ENCODE data around the gene ERO1B.

ERO1B gene

DNA sequence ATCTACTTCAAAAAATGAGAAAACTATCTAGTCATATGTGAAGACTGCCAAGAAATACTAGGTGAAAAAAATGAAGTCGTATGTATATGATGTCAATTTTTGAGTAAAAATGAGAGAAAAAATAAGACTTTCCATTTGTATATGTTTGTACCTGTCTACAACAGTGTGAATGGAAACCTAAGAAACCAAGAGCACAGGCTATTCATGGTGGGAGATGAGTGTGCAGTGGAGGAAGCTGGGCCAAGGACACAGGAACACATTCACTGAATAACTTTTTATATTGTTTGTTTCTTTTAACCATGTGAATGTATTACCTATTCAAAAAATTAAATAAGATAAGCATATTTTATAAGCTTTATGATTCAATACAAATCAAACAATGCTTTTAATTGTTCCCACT lies 67.0 kb downstream of the ERO1B start:
- Histone ChIP-seq H3K27me3 (replicated peaks in 2 of 5; ENCODE audit: control insufficient read depth in 4 of 5, insufficient read depth in 5 of 5, low read length in 4 of 5) (no peaks in the 10 kb centered on the region), H3K4me1 (ENCODE audit: control extremely low read depth in 1 of 4, control insufficient read depth in 4 of 4, insufficient read depth in 4 of 4, low read length in 3 of 4) (no peaks in the 10 kb centered on the region), H3K36me3 (ENCODE audit: control insufficient read depth in 4 of 4, insufficient read depth in 4 of 4, low read length in 3 of 4) (peaks cover 10 to 28% (median 21%) of the 10 kb centered on the region in 4 experiments), H3K9me3 (ENCODE audit: control extremely low read depth in 1 of 5, control insufficient read depth in 4 of 5, insufficient read depth in 2 of 5, low read depth in 1 of 5, low read length in 4 of 5) (no peaks in the 10 kb centered on the region), H3K27ac (ENCODE audit: insufficient read depth in 1 of 2, low read depth in 1 of 2, low read length in 2 of 2, poor library complexity in 1 of 2, severe bottlenecking in 2 of 2) (no peak overlapping the region), H3K4me3 (ENCODE audit: control insufficient read depth in 1 of 7, extremely low read depth in 1 of 7, insufficient read depth in 4 of 7, low read depth in 2 of 7, low read length in 6 of 7) (no peak overlapping the region)
- WGBS (ENCODE audit: insufficient coverage), result no CpG with 5 or more reads among the region's 1 CpG
- CTCF ChIA-PET, result no interaction called here
- POLR2A ChIA-PET, result no interaction called here
- no peak for DNase-seq

DNA sequence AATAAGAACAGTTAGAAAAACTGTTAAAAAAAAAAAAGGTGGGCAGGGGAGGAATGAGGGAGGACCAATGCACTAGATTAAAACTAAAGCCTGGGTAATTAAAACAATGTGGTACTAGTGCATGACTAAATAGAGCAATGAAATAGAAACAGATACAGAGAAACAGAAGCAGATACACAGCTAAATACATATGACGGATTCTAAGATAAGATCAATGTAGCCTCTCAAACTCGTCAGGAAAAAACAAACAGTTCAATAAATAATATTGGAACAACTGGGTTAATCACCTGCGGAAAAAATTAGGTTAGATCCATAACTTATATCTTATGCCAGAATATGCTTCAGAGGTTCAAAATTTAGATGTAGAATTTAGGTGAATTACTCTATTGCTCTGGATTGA lies 68.2 kb downstream of the ERO1B start:
- ChIA-PET POLR2A (no interaction called here), CTCF (no interaction called here)
- Histone ChIP-seq H3K4me3 (ENCODE audit: control insufficient read depth in 1 of 7, extremely low read depth in 1 of 7, insufficient read depth in 4 of 7, low read depth in 2 of 7, low read length in 6 of 7) (no peak overlapping the region), H3K27me3 (replicated peaks in 2 of 5; ENCODE audit: control insufficient read depth in 4 of 5, insufficient read depth in 5 of 5, low read length in 4 of 5) (no peaks in the 10 kb centered on the region), H3K36me3 (ENCODE audit: control insufficient read depth in 4 of 4, insufficient read depth in 4 of 4, low read length in 3 of 4) (peaks cover 13 to 22% (median 20%) of the 10 kb centered on the region in 4 experiments), H3K4me1 (ENCODE audit: control extremely low read depth in 1 of 4, control insufficient read depth in 4 of 4, insufficient read depth in 4 of 4, low read length in 3 of 4) (no peaks in the 10 kb centered on the region), H3K9me3 (ENCODE audit: control extremely low read depth in 1 of 5, control insufficient read depth in 4 of 5, insufficient read depth in 2 of 5, low read depth in 1 of 5, low read length in 4 of 5) (no peaks in the 10 kb centered on the region), H3K27ac (ENCODE audit: insufficient read depth in 1 of 2, low read depth in 1 of 2, low read length in 2 of 2, poor library complexity in 1 of 2, severe bottlenecking in 2 of 2) (no peak overlapping the region)
- DNase-seq, result no peak
- WGBS (ENCODE audit: insufficient coverage), result no CpG with 5 or more reads among the region's 3 CpGs

DNA sequence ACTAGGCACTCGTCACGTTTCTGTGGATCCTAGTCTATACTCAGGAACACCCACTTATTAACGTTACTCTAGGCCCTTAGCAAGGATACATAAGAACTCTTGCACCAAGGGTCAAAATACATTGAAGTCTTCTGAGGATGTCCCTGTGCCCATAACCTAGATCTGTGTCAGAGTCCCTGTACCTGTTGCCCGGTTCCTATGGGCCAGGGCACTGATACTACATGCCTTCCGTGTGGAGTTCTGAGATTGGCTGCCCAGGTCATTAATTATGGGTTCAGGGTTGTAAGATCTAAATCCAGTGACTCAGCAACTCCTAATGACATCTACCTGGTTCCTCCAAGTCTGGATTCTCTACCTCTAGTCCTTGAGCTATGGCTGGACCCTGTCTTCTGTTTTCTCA lies 69.9 kb downstream of the ERO1B start:
- ChIA-PET POLR2A (no interaction called here), CTCF (no interaction called here)
- H3K4me1 ChIP-seq (ENCODE audit: control extremely low read depth in 1 of 4, control insufficient read depth in 4 of 4, insufficient read depth in 4 of 4, low read length in 3 of 4), result no peaks in the 10 kb centered on the region
- H3K9me3 ChIP-seq (ENCODE audit: control extremely low read depth in 1 of 5, control insufficient read depth in 4 of 5, insufficient read depth in 2 of 5, low read depth in 1 of 5, low read length in 4 of 5), result peaks cover 0 to under 1% (median 0%) of the 10 kb centered on the region in 5 experiments
- no peak for DNase-seq
- no peak overlapping the region for H3K4me3 ChIP-seq (ENCODE audit: control insufficient read depth in 1 of 7, extremely low read depth in 1 of 7, insufficient read depth in 4 of 7, low read depth in 2 of 7, low read length in 6 of 7)
- WGBS (ENCODE audit: insufficient coverage), result 100% methylated on average over 5 of the region's 5 CpGs
- H3K27me3 ChIP-seq (replicated peaks in 2 of 5; ENCODE audit: control insufficient read depth in 4 of 5, insufficient read depth in 5 of 5, low read length in 4 of 5), result no peaks in the 10 kb centered on the region
- H3K27ac ChIP-seq (ENCODE audit: insufficient read depth in 1 of 2, low read depth in 1 of 2, low read length in 2 of 2, poor library complexity in 1 of 2, severe bottlenecking in 2 of 2), result no peak overlapping the region
- peaks cover 13 to 26% (median 19%) of the 10 kb centered on the region in 4 experiments for H3K36me3 ChIP-seq (ENCODE audit: control insufficient read depth in 4 of 4, insufficient read depth in 4 of 4, low read length in 3 of 4)

DNA sequence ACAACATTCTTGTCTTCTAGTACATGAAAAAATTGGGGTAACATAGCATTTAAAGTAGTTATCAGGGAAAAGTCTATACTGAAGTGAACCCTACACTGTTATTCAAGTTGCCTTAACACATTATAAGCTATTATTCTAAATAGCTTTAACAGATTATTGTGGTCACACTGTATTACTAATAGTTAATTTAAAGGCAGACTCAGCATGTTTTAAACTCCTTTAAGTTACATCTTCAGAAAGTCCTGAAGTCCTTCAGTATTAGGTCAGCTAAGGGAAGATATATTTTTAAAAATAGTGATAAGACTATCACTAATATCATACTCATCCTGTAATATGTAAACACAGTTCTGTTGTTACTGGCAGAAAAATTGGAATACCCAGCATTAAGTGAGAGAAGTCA lies 72.0 kb downstream of the ERO1B start:
- no peak overlapping the region for H3K4me3 ChIP-seq (ENCODE audit: control insufficient read depth in 1 of 7, extremely low read depth in 1 of 7, insufficient read depth in 4 of 7, low read depth in 2 of 7, low read length in 6 of 7)
- H3K9me3 ChIP-seq (ENCODE audit: control extremely low read depth in 1 of 5, control insufficient read depth in 4 of 5, insufficient read depth in 2 of 5, low read depth in 1 of 5, low read length in 4 of 5), result peaks cover 0 to 1% (median 0%) of the 10 kb centered on the region in 5 experiments
- peaks cover 13 to 38% (median 20%) of the 10 kb centered on the region in 4 experiments for H3K36me3 ChIP-seq (ENCODE audit: control insufficient read depth in 4 of 4, insufficient read depth in 4 of 4, low read length in 3 of 4)
- H3K27ac ChIP-seq (ENCODE audit: insufficient read depth in 1 of 2, low read depth in 1 of 2, low read length in 2 of 2, poor library complexity in 1 of 2, severe bottlenecking in 2 of 2), result no peak overlapping the region
- ChIA-PET CTCF (no interaction called here), POLR2A (no interaction called here)
- H3K4me1 ChIP-seq (ENCODE audit: control extremely low read depth in 1 of 4, control insufficient read depth in 4 of 4, insufficient read depth in 4 of 4, low read length in 3 of 4), result no peaks in the 10 kb centered on the region
- no peaks in the 10 kb centered on the region for H3K27me3 ChIP-seq (replicated peaks in 2 of 5; ENCODE audit: control insufficient read depth in 4 of 5, insufficient read depth in 5 of 5, low read length in 4 of 5)
- DNase-seq, result no peak

DNA sequence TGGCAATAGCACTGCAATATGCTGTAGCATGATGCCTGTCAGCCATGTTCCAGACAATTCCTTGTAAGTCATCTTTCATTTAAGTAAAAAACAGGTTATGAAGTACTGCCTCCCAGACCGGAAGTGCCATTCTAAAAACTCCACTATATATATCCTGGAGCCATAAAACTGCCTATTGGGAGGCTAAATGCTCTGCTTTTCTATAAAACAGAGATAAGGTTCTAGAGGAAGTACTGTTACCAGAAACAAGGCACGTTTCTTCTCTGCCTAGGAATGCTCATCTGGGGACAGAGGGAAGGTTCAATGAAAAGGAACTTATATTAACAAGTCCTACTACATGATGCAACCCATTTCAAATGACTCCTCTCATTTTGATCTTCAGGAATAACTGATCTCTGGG lies 72.6 kb downstream of the ERO1B start:
- ChIA-PET CTCF (no interaction called here), POLR2A (no interaction called here)
- H3K9me3 ChIP-seq (ENCODE audit: control extremely low read depth in 1 of 5, control insufficient read depth in 4 of 5, insufficient read depth in 2 of 5, low read depth in 1 of 5, low read length in 4 of 5), result peaks cover 0 to 2% (median 0%) of the 10 kb centered on the region in 5 experiments
- no peak overlapping the region for H3K27ac ChIP-seq (ENCODE audit: insufficient read depth in 1 of 2, low read depth in 1 of 2, low read length in 2 of 2, poor library complexity in 1 of 2, severe bottlenecking in 2 of 2)
- no peak for DNase-seq
- 86% methylated on average over 1 of the region's 2 CpGs for WGBS (ENCODE audit: insufficient coverage)
- no peaks in the 10 kb centered on the region for H3K4me1 ChIP-seq (ENCODE audit: control extremely low read depth in 1 of 4, control insufficient read depth in 4 of 4, insufficient read depth in 4 of 4, low read length in 3 of 4)
- H3K27me3 ChIP-seq (replicated peaks in 2 of 5; ENCODE audit: control insufficient read depth in 4 of 5, insufficient read depth in 5 of 5, low read length in 4 of 5), result no peaks in the 10 kb centered on the region
- peaks cover 13 to 40% (median 19%) of the 10 kb centered on the region in 4 experiments for H3K36me3 ChIP-seq (ENCODE audit: control insufficient read depth in 4 of 4, insufficient read depth in 4 of 4, low read length in 3 of 4)
- H3K4me3 ChIP-seq (ENCODE audit: control insufficient read depth in 1 of 7, extremely low read depth in 1 of 7, insufficient read depth in 4 of 7, low read depth in 2 of 7, low read length in 6 of 7), result no peak overlapping the region

DNA sequence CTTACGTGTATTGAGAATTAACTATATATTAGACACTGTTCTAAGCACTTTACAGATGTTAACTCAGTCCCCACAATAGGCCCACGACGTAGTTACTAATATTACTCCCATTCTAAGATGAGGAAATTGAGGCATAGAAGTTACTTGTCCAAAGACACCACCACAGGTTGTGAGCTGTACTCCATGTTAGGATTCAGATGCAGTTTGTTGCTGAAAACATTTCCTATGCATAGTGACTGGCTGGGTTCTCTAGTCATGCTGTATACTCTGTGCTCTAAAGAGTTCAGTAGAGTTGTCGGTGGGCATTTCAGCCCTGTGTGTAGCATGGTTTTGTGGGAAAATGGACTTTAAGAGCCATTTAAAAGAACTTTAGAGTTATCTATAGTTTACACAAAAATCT lies 74.2 kb downstream of the ERO1B start:
- ChIA-PET CTCF (interaction anchor here (1.0 kb wide), 1 partner anchor 12 kb away, joined by 3 read pairs; no protein-coding TSS in a partner anchor), POLR2A (no interaction called here)
- no peaks in the 10 kb centered on the region for H3K27me3 ChIP-seq (replicated peaks in 2 of 5; ENCODE audit: control insufficient read depth in 4 of 5, insufficient read depth in 5 of 5, low read length in 4 of 5)
- H3K9me3 ChIP-seq (ENCODE audit: control extremely low read depth in 1 of 5, control insufficient read depth in 4 of 5, insufficient read depth in 2 of 5, low read depth in 1 of 5, low read length in 4 of 5), result peaks cover under 1 to 6% (median 4%) of the 10 kb centered on the region in 5 experiments
- 90% methylated on average over 2 of the region's 4 CpGs for WGBS (ENCODE audit: insufficient coverage)
- no peaks in the 10 kb centered on the region for H3K4me1 ChIP-seq (ENCODE audit: control extremely low read depth in 1 of 4, control insufficient read depth in 4 of 4, insufficient read depth in 4 of 4, low read length in 3 of 4)
- no peak overlapping the region for H3K4me3 ChIP-seq (ENCODE audit: control insufficient read depth in 1 of 7, extremely low read depth in 1 of 7, insufficient read depth in 4 of 7, low read depth in 2 of 7, low read length in 6 of 7)
- DNase-seq, result no peak
- peaks cover 10 to 48% (median 16%) of the 10 kb centered on the region in 4 experiments for H3K36me3 ChIP-seq (ENCODE audit: control insufficient read depth in 4 of 4, insufficient read depth in 4 of 4, low read length in 3 of 4)
- H3K27ac ChIP-seq (ENCODE audit: insufficient read depth in 1 of 2, low read depth in 1 of 2, low read length in 2 of 2, poor library complexity in 1 of 2, severe bottlenecking in 2 of 2), result no peak overlapping the region

DNA sequence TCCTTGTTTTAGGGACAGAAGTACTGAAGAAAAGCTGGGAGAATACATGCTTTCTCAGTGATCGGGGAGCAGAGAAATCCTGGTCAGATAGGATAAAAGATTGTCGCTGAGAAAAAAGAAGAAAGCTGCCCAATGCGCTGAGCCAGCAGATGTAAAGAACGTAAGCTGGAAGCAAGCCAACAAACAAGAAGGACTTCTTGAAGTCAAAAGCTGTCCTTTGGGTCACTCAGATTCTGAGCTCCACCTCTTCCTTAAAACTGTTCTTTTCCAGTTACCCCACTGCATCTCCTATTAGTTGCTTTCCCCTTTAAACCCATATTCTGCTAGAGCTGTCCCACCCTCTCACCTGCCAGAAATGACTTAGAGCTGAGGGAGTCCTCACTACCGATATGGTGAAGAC lies 74.6 kb downstream of the ERO1B start:
- CTCF ChIA-PET, result interaction anchor here (0.6 to 1.0 kb wide), 2 partner anchors 12 to 313 kb away, joined by 3 read pairs; no protein-coding TSS in a partner anchor

More for the DNA sequence above, 74.6 kb downstream of the ERO1B start:
- Histone ChIP-seq H3K4me3 (ENCODE audit: control insufficient read depth in 1 of 7, extremely low read depth in 1 of 7, insufficient read depth in 4 of 7, low read depth in 2 of 7, low read length in 6 of 7) (no peak overlapping the region), H3K4me1 (ENCODE audit: control extremely low read depth in 1 of 4, control insufficient read depth in 4 of 4, insufficient read depth in 4 of 4, low read length in 3 of 4) (no peaks in the 10 kb centered on the region), H3K9me3 (ENCODE audit: control extremely low read depth in 1 of 5, control insufficient read depth in 4 of 5, insufficient read depth in 2 of 5, low read depth in 1 of 5, low read length in 4 of 5) (peaks cover 3 to 10% (median 5%) of the 10 kb centered on the region in 5 experiments), H3K36me3 (ENCODE audit: control insufficient read depth in 4 of 4, insufficient read depth in 4 of 4, low read length in 3 of 4) (peaks cover 9 to 52% (median 16%) of the 10 kb centered on the region in 4 experiments), H3K27me3 (replicated peaks in 2 of 5; ENCODE audit: control insufficient read depth in 4 of 5, insufficient read depth in 5 of 5, low read length in 4 of 5) (no peaks in the 10 kb centered on the region), H3K27ac (ENCODE audit: insufficient read depth in 1 of 2, low read depth in 1 of 2, low read length in 2 of 2, poor library complexity in 1 of 2, severe bottlenecking in 2 of 2) (no peak overlapping the region)
- no peak for DNase-seq
- POLR2A ChIA-PET, result no interaction called here
- WGBS (ENCODE audit: insufficient coverage), result 100% methylated on average over 4 of the region's 5 CpGs

Measured in common myeloid progenitor, CD34-positive (primary cell).